Naive thymus-derived CD4-positive, alpha-beta T cell (primary cell): ENCODE results near the gene SLC25A20. TPM values are rescaled to one million over a fixed set of nuclear protein-coding genes. Genes with fewer than 3 reads are reported as not detected.

ENCODE experiments used
- ATAC-seq: fragments of 150-1000 bp; cut with Tn5 transposase; 2 replicates; pipeline ENCODE4 v1.10.0; 2021; ENCODE audit warnings: mild to moderate bottlenecking, moderate library complexity
- CTCF ChIA-PET: fragments of 350-600 bp; sonication (Branson Sonifier 250); formaldehyde crosslinking; loops from one replicate; lab custom pipeline; 2021; ENCODE audit warnings: antibody characterized with exemption; lab: Charles Lee
- POLR2A ChIA-PET: fragments of 350-600 bp; sonication (Branson Sonifier 250); formaldehyde crosslinking; loops from one replicate; lab custom pipeline; 2021; ENCODE audit warnings: antibody characterized with exemption, inconsistent platforms; lab: Charles Lee
- DNase-seq, 9 donors: peaks; one replicate each; pipeline versions ENCODE4 v3.0.0 to v3.0.0-alpha.2; 2020 to 2022; ENCODE audit warnings: mixed read lengths in 1 of 9
- H3K27ac ChIP-seq: one replicate; pipeline ENCODE4 v1.7.0; 2013; ENCODE audit warnings: mild to moderate bottlenecking, low read depth, low read length, moderate library complexity
- H3K27me3 ChIP-seq, 2 donors: one replicate each; pipeline ENCODE4 v1.7.0; 2013; ENCODE audit warnings: low read length in 2 of 2, mild to moderate bottlenecking in 2 of 2, moderate library complexity in 2 of 2; ENCODE audit not compliant: control insufficient read depth in 2 of 2, insufficient read depth in 2 of 2
- H3K36me3 ChIP-seq, 3 experiments: 1 replicate in 2 of 3; 2 replicates in 1 of 3; pipeline ENCODE4 v1.7.0; 2013; ENCODE audit warnings: low read length in 3 of 3, mild to moderate bottlenecking in 3 of 3, moderate library complexity in 1 of 3; ENCODE audit not compliant: insufficient read depth in 3 of 3, control insufficient read depth in 2 of 3
- H3K4me1 ChIP-seq, 2 donors: one replicate each; pipeline ENCODE4 v1.7.0; 2013; ENCODE audit warnings: low read length in 2 of 2, mild to moderate bottlenecking in 2 of 2, moderate library complexity in 1 of 2; ENCODE audit not compliant: control insufficient read depth in 2 of 2, insufficient read depth in 2 of 2
- H3K4me3 ChIP-seq: 2 replicates; pipeline ENCODE4 v1.7.0; 2013; ENCODE audit warnings: mild to moderate bottlenecking, low read length
- H3K9me3 ChIP-seq, 3 experiments: 1 replicate in 2 of 3; 2 replicates in 1 of 3; pipeline ENCODE4 v1.7.0; 2013; ENCODE audit warnings: low read length in 3 of 3; ENCODE audit not compliant: control insufficient read depth in 2 of 3
- H3K27ac Mint-ChIP-seq, 9 donors: one replicate each; pipeline ENCODE4 v1.8.0; 2020 to 2022; ENCODE audit warnings: mixed read lengths in 9 of 9, mild to moderate bottlenecking in 8 of 9, moderate library complexity in 5 of 9, inconsistent platforms in 2 of 9
- H3K27me3 Mint-ChIP-seq, 5 donors: one replicate each; pipeline ENCODE4 v1.8.0; 2021 to 2022; ENCODE audit warnings: mixed read lengths in 5 of 5, mild to moderate bottlenecking in 1 of 5
- H3K36me3 Mint-ChIP-seq, 5 donors: one replicate each; pipeline ENCODE4 v1.8.0; 2020 to 2022; ENCODE audit warnings: mixed read lengths in 5 of 5, mild to moderate bottlenecking in 3 of 5, inconsistent platforms in 1 of 5
- H3K4me1 Mint-ChIP-seq, 7 donors: one replicate each; pipeline ENCODE4 v1.8.0; 2020 to 2022; ENCODE audit warnings: mixed read lengths in 7 of 7, mild to moderate bottlenecking in 3 of 7, inconsistent platforms in 1 of 7
- H3K4me3 Mint-ChIP-seq, 10 donors: one replicate each; pipeline ENCODE4 v1.8.0; 2020 to 2022; ENCODE audit warnings: mild to moderate bottlenecking in 10 of 10, mixed read lengths in 10 of 10, moderate library complexity in 6 of 10, inconsistent platforms in 2 of 10
- H3K9me3 Mint-ChIP-seq, 11 donors: one replicate each; pipeline ENCODE4 v1.8.0; 2020 to 2022; ENCODE audit warnings: mixed read lengths in 11 of 11, mild to moderate bottlenecking in 4 of 11, inconsistent platforms in 1 of 11, moderate library complexity in 1 of 11
- intact Hi-C, 2 donors: fragments of 100-400 bp; cut with micrococcal nuclease; formaldehyde crosslinking; loops; one replicate each; pipeline ENCODE4 v1.15.1; 2023
- polyA plus RNA-seq, 2 donors: library from polyadenylated mRNA; unstranded; fragments of 300-500 nt; fragmentation: Illumina TruSeq; gene quantifications; one replicate each; pipeline ENCODE4 v1.2.3, GENCODE V29; 2021
- total RNA-seq, 6 experiments: library from RNA in 5 of 6; stranded (reverse) in 5 of 6; gene quantifications; 1 replicate in 5 of 6; 2 replicates in 1 of 6; pipeline ENCODE4 v1.2.3 and lab custom pipeline; 2021 to 2026

SLC25A20 gene
- total and polyA plus RNA-seq, 7 experiments from 2014 or later = 6.6 to 27.3 (median 15.7) TPM

- H3K9me3 ChIP-seq = no peaks in the 10 kb centered on the region
- H3K27ac ChIP-seq = no peak overlapping the region
- ATAC-seq (no peak), DNase-seq (no peak)
- ChIA-PET CTCF (no interaction called here), POLR2A (no interaction called here)
- no peaks in the 10 kb centered on the region for H3K27me3 Mint-ChIP-seq
- H3K4me3 ChIP-seq = no peak overlapping the region
- H3K36me3 Mint-ChIP-seq = peaks cover 0 to 15% (median 4%) of the 10 kb centered on the region in 5 donors
- no peaks in the 10 kb centered on the region for H3K4me1 ChIP-seq
- H3K9me3 Mint-ChIP-seq = no peaks in the 10 kb centered on the region
- H3K27me3 ChIP-seq = no peaks in the 10 kb centered on the region
- peaks cover 0 to 22% (median 5%) of the 10 kb centered on the region in 3 experiments for H3K36me3 ChIP-seq
- intact Hi-C loops = no loop called here
- peak overlapping the region in 1 of 9 donors; percentile 46 for H3K27ac Mint-ChIP-seq
- H3K4me3 Mint-ChIP-seq = no peak overlapping the region
- peaks cover 0 to 11% (median 4%) of the 10 kb centered on the region in 7 donors for H3K4me1 Mint-ChIP-seq
Observed at GRCh38 chr3:48877671-48878070, 21.0 kb downstream of the SLC25A20 start.

GRCh38 chr3:48863122-48863521 is 35.6 kb downstream of the SLC25A20 start:
- Histone ChIP-seq H3K36me3 (peaks cover 3 to 28% (median 17%) of the 10 kb centered on the region in 3 experiments), H3K9me3 (no peaks in the 10 kb centered on the region), H3K27ac (no peak overlapping the region), H3K4me3 (no peak overlapping the region), H3K4me1 (no peaks in the 10 kb centered on the region), H3K27me3 (no peaks in the 10 kb centered on the region)
- CTCF ChIA-PET = interaction anchor here (0.6 kb wide), 1 partner anchor 398 kb away, joined by 4 read pairs; no protein-coding TSS in a partner anchor
- Mint-ChIP-seq H3K4me3 (no peak overlapping the region), H3K9me3 (no peaks in the 10 kb centered on the region), H3K36me3 (peaks cover 8 to 33% (median 9%) of the 10 kb centered on the region in 5 donors), H3K27me3 (no peaks in the 10 kb centered on the region), H3K4me1 (no peaks in the 10 kb centered on the region), H3K27ac (no peak overlapping the region)
- POLR2A ChIA-PET = interaction anchor here (0.5 kb wide), 1 partner anchor 17 kb away, joined by 3 read pairs; no protein-coding TSS in a partner anchor
- no peak for DNase-seq
- intact Hi-C loops = no loop called here
- no peak for ATAC-seq

GRCh38 chr3:48859206-48859605 is 39.5 kb downstream of the SLC25A20 start:
- POLR2A ChIA-PET = no interaction called here
- DNase-seq = no peak
- H3K36me3 ChIP-seq = peaks cover 3 to 48% (median 17%) of the 10 kb centered on the region in 3 experiments
- H3K27ac Mint-ChIP-seq = no peak overlapping the region
- no peaks in the 10 kb centered on the region for H3K27me3 ChIP-seq
- H3K4me1 ChIP-seq = no peaks in the 10 kb centered on the region
- H3K27me3 Mint-ChIP-seq = no peaks in the 10 kb centered on the region
- no peak overlapping the region for H3K4me3 ChIP-seq
- no peak for ATAC-seq
- H3K36me3 Mint-ChIP-seq = peaks cover 3 to 39% (median 14%) of the 10 kb centered on the region in 5 donors
- CTCF ChIA-PET = no interaction called here
- H3K27ac ChIP-seq = no peak overlapping the region
- intact Hi-C loops = no loop called here
- no peak overlapping the region for H3K4me3 Mint-ChIP-seq
- no peaks in the 10 kb centered on the region for H3K9me3 Mint-ChIP-seq
- H3K9me3 ChIP-seq = no peaks in the 10 kb centered on the region
- H3K4me1 Mint-ChIP-seq = peaks cover 0 to 4% (median 0%) of the 10 kb centered on the region in 7 donors

GRCh38 chr3:48858709-48859108 is 40.0 kb downstream of the SLC25A20 start:
- no peaks in the 10 kb centered on the region for H3K9me3 Mint-ChIP-seq
- Histone ChIP-seq H3K36me3 (peaks cover 3 to 48% (median 17%) of the 10 kb centered on the region in 3 experiments), H3K4me1 (no peaks in the 10 kb centered on the region), H3K27ac (no peak overlapping the region), H3K27me3 (no peaks in the 10 kb centered on the region), H3K9me3 (no peaks in the 10 kb centered on the region), H3K4me3 (no peak overlapping the region)
- H3K27me3 Mint-ChIP-seq = no peaks in the 10 kb centered on the region
- no peak overlapping the region for H3K27ac Mint-ChIP-seq
- H3K36me3 Mint-ChIP-seq = peaks cover 3 to 43% (median 14%) of the 10 kb centered on the region in 5 donors
- intact Hi-C loops = no loop called here
- peaks cover 0 to 8% (median 0%) of the 10 kb centered on the region in 7 donors for H3K4me1 Mint-ChIP-seq
- ATAC-seq (no peak), DNase-seq (no peak)
- CTCF ChIA-PET = no interaction called here
- POLR2A ChIA-PET = no interaction called here
- no peak overlapping the region for H3K4me3 Mint-ChIP-seq

- H3K27ac Mint-ChIP-seq = peak overlapping the region in 3 of 9 donors; percentile 10 to 71 (median 49)
- H3K4me3 ChIP-seq = no peak overlapping the region
- intact Hi-C loops = no loop called here
- POLR2A ChIA-PET = no interaction called here
- no peaks in the 10 kb centered on the region for H3K4me1 ChIP-seq
- peaks cover 0 to 8% (median 0%) of the 10 kb centered on the region in 7 donors for H3K4me1 Mint-ChIP-seq
- CTCF ChIA-PET = no interaction called here
- no peaks in the 10 kb centered on the region for H3K27me3 ChIP-seq
- H3K9me3 ChIP-seq = no peaks in the 10 kb centered on the region
- peaks cover 3 to 41% (median 13%) of the 10 kb centered on the region in 5 donors for H3K36me3 Mint-ChIP-seq
- peaks cover 3 to 48% (median 17%) of the 10 kb centered on the region in 3 experiments for H3K36me3 ChIP-seq
- no peak overlapping the region for H3K4me3 Mint-ChIP-seq
- no peaks in the 10 kb centered on the region for H3K27me3 Mint-ChIP-seq
- H3K27ac ChIP-seq = no peak overlapping the region
- DNase-seq = no peak
- no peaks in the 10 kb centered on the region for H3K9me3 Mint-ChIP-seq
- no peak for ATAC-seq
Observed at GRCh38 chr3:48857641-48858040, 41.0 kb downstream of the SLC25A20 start.

- Mint-ChIP-seq H3K9me3 (no peaks in the 10 kb centered on the region), H3K27me3 (no peaks in the 10 kb centered on the region), H3K4me1 (peaks cover 0 to 8% (median 0%) of the 10 kb centered on the region in 7 donors), H3K4me3 (no peak overlapping the region), H3K36me3 (peaks cover 0 to 33% (median 9%) of the 10 kb centered on the region in 5 donors), H3K27ac (peak overlapping the region in 3 of 9 donors; percentile 8 to 41 (median 39))
- DNase-seq (no peak), ATAC-seq (no peak)
- Histone ChIP-seq H3K4me3 (no peak overlapping the region), H3K9me3 (no peaks in the 10 kb centered on the region), H3K4me1 (no peaks in the 10 kb centered on the region), H3K36me3 (peaks cover 0 to 41% (median 12%) of the 10 kb centered on the region in 3 experiments), H3K27ac (no peak overlapping the region), H3K27me3 (no peaks in the 10 kb centered on the region)
- POLR2A ChIA-PET = interaction anchor here (0.6 to 0.8 kb wide), 2 partner anchors 9 to 78 kb away, joined by 4 to 5 read pairs; partner anchors contain the start of gene PRKAR2A
- CTCF ChIA-PET = interaction anchor here (0.7 to 1.0 kb wide), 2 partner anchors 73 to 95 kb away, joined by 3 to 4 read pairs; no protein-coding TSS in a partner anchor
- intact Hi-C loops = no loop called here
Observed at GRCh38 chr3:48856469-48856868, 42.2 kb downstream of the SLC25A20 start.
